CD4-positive, alpha-beta T cell treated with Interleukin-17A for 4 hours (primary cell): ENCODE data around the gene TBC1D22B.

ENCODE experiments used
- DNase-seq: peaks from one replicate; pipeline ENCODE4 v3.0.0-alpha.2; 2020; ENCODE audit warnings: mixed read lengths

The TBC1D22B gene, protein sequence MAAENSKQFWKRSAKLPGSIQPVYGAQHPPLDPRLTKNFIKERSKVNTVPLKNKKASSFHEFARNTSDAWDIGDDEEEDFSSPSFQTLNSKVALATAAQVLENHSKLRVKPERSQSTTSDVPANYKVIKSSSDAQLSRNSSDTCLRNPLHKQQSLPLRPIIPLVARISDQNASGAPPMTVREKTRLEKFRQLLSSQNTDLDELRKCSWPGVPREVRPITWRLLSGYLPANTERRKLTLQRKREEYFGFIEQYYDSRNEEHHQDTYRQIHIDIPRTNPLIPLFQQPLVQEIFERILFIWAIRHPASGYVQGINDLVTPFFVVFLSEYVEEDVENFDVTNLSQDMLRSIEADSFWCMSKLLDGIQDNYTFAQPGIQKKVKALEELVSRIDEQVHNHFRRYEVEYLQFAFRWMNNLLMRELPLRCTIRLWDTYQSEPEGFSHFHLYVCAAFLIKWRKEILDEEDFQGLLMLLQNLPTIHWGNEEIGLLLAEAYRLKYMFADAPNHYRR

DNA sequence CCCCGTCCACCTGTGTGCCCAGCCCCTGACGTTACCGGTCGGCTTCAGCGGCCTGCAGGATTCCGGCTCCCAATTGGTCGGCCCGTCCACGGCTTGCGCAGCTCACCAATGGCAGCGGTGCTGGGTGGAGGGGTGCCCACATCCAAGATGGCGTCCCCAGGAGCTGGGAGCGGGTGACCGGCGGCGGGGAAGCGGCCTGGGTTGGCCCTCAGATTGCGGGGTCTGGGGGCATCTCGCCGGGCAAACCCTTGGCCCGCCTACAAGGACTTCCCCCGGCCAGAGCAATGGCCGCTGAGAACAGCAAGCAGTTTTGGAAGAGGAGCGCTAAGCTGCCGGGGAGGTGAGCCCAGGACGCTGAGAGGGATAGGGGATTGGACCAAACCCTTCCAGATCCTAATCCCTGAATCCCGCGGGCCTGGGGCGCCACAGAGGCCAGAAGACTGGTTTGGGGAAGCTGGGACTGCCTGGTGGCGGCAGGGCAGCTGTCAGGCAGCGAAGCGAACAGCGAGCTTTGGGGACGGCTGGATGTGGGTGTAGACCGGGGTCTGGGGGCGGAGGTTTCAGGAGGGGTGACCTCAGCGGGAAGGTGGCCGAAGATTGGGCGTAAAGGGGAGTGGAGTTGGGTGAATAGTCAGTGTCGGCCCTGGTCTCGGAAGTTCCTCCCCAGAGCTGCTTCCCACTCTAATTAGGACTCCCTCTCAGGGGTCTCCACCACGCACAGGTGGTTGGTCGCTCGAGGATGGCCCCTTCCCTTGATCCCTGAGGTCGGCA, at the start of gene TBC1D22B, which contains the start of gene TMEM217:
TSS of gene TBC1D22B (plus strand) at position 139 of the 771 bp plus-strand sequence. CDS start at position 285, 146 bp downstream.
TSS of gene TMEM217 (minus strand) at position 511 of the 771 bp plus-strand sequence. CDS start 39,114 bp downstream, outside the sequence.
- DNase-seq: peak; percentile 96

DNA sequence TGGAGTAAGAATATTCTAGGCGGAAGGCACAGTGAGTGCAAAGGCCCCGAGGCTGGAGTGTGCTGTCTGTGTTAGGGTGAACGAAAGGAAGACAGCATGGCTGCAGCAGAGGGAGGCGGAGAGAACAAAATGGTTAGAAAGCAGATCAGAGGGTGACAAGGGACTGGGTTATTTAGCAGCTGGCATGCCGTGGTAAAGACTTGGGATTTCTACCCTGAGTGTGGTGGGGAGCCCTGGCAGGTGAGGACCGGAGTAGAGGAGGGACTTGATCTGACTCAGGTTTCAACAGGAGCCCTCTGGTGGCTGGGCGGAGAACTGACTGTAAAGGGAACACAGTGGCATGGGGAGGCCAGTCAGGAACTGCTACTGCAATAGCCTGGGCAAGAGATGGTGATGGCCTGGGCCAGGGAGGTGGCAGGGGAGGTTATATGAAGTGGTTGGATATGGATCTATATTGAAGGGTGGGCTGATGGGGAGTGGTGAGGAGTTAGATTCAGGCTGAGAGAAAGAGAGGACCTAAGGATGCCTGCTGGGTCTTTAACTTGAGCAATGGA, 49.6 kb upstream of the TBC1D22B start:
- peak; percentile 93 for DNase-seq

DNA sequence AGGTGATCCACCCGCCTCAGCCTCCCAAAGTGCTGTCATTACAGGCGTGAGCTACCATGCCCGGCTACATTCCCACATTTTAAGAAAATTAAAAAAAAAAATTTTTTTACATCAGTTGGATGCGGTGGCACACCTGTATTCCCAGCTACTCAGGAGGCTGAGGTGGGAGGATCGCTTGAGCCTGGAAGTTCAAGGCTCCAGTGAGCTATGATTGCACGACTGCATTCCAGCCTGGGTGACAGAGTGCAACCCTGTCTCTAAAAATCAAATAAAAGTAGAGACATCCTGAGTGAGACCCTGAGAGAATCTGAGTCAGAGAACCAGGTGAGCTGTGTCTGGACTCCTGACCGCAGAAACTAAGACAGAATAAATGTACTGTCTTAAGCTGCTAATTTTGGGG, 48.8 kb upstream of the TBC1D22B start:
- DNase-seq: no peak

DNA sequence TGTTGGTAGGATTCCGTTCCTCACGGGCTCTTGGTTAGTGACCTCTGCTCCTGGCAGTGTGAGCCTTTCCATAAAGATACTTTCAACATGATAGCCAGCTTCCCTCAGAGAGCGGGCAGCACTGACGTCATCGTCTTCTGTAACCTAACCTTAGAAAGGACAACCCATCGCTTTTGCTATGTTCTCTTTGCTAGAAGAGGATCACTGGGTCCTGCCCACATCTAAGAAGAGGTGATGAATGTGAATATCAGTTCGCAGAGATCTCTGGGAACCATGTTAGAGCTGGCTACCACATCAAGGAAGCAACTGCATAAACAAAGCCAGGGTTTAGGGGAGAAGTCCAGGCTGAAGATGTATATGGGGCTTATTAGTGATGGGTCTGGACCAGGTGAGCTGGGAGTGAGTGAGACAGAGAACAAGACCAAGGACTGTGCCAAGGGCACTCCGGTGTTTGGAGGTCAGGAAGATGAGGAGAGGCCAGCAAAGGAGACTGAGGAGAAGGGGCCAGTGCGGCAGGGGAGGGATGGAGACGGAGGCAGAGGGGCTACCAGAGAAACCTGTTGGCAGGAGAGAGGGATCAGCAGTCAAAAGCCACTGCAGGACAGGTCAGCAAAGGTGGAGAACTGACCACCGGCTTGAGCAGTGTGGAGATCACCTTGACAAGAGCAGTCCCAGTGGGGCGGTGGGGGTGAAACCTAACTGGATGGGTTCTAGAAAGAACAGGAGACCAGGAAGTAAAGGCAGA, 47.9 kb upstream of the TBC1D22B start:
- peak; percentile 77 for DNase-seq

DNA sequence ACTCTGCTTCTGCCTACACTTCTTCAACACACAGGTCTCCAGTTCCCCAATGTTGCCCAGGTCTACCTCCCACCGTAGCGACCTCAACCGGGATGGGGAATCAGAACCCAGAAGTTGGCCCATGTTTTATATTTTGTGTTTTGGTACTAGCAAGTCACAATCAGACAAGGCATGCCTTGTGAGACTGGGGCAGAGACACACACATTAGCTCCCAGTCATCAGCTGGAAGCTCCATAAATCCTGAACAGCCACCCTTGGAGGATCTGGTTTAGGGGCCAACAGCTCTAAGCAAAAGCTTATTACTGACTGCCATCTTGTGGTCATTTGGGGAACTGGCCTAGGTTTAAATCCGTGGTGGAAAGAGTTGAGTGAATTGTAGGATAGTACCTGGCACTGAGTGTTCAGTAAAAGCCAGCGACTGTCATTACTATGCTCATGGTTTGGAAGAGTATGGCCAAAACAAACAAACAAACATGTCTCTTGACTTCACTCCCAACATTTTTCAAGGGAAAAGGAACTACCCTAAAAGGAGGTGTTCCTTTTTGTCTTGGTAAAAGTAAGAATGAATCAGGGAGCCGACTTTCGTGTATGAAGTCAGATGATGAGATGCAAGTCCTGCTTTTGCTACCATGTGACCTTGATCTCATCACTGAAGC, 47.1 kb upstream of the TBC1D22B start:
- peak; percentile 85 for DNase-seq

DNA sequence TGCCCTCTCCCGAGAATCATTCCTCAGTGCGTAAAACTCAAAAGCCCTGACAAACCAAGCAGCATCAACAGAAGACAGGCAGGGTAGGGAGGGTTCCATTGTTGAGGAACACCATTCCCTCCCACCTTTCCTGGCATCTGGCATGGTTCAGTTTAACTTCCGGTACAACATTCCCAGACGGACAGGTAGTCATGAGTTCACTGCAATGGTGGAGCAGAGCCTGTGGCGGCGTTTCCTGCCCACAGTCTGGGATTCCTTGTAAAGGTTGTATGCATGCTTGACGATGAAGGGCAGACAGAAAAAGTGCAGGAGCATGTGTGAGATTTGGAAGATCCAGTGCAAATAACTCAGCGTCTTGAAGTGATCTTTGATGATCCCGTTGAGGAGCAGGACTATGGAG, 45.3 kb upstream of the TBC1D22B start:
- no peak for DNase-seq

DNA sequence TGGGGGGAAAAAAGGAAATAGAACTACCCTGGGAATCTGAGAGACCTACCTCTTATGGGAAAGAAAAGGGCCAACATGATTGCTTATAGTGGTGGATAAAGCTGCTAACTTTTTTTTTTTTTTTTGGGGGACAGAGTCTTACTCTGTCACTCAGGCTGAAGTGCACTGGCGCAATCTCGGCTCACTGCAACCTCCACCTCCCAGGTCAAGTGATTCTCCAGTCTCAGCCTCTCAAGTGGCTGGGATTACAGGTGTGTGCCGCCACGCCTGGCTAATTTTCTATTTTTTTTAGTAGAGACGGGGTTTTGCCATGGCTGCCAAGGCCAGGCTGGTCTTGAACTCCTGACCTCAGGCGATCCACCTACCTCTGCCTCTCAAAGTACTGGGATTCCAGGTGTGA, 39.5 kb upstream of the TBC1D22B start:
- DNase-seq: no peak

DNA sequence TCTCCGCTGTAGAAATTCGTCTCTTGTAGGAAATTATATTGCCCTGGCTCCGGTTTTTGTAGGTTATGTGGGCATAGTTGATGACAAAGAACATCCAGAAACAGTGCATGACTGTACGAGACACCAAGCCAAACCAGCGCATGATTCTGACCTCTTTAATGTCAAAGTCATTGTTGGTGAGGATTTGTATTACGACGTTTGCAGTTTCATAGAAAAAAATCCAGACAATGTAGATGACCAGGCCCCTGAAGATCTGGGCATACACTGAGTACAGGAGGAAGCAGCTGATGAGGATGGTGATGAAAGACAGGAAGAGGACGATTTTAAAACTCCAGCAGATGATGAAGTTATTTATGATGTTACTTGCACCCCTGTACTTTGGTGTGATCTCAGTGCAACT, 39.1 kb upstream of the TBC1D22B start:
- DNase-seq: no peak

DNA sequence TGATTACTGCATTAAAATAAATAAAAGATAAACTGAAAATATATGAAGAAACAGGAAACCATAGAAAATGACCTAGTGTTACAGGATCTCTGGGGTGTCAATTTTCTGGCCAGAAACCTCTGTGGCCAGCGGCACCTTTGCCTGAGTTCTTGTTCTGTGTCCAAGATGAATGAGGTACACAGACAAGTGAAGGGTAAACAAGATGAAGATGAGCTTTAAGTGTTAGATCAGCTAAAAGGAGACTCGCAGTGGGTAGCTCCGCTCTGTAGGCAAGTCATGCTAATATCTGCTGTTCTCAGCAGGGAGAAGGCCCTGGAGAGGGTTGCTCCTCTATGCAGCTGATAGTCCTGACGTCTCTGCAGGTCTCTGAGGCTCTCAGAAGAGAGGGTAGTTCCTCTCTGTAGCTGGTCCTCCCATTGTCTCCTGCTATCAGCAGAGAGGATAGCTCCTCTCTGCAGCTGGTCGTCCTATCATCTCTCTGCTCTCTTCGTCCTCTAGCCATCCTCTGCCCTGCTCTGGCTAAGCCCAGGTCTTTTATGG, 35.9 kb upstream of the TBC1D22B start:
- no peak for DNase-seq

DNA sequence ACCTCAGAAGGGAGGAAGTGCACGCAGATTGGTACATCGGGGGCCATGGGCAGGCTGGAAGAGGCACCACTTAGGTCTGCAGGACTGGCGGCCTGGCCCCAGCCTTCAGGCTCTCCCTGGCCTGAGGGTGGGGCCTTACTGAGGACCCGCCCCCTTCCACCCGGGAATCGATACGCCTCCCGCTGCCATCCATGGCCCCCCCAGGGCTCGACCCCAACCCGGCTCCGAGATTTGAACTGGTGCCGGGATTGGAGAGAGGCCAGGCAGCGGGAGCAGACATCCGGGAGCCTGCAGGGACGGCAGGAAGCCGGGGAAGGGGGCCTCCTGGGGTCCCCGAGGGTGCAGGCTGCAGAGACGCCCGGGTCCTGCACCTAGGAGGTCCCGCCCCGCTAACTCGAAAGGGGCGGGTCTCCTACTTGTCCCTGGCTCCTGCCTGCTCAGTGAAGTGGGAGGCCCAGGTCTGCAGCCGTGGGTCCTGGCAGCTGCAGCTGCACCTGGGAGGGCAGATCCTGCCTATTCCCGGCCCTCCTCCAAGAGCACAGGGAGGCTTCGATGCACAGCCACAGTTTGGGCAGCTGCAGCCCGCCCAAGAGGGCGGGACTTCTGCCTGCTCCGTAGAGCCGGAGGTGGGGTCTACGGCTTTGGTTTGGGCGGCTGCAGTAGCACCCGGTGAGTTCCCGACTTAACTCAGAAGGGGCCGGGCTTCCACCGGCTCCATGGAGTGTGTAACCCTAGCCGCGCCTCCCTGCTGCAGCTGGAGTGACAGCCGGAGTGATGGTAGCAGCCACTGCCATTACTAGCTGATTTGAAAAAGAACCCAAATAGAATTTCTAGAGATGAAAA, 35.2 kb upstream of the TBC1D22B start:
- DNase-seq: peak; percentile 82

DNA sequence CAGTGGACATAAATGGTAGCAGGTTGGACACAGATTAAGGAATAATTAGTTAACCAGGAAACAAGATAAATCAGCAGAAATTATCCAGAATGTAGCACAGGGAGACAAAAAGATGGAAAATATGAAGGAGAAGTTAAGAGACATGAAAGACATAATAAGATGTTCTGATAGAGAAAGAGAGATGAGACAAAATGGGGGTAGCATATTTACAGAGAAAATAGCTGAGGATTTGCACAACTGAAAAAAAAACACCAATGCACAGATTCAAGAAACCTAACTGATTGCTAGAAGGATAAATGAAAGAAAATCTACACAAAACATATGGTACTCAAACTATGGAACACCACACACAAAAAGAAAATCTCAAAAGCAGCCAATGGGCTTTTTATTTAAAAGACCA, 34.6 kb upstream of the TBC1D22B start:
- DNase-seq: no peak

DNA sequence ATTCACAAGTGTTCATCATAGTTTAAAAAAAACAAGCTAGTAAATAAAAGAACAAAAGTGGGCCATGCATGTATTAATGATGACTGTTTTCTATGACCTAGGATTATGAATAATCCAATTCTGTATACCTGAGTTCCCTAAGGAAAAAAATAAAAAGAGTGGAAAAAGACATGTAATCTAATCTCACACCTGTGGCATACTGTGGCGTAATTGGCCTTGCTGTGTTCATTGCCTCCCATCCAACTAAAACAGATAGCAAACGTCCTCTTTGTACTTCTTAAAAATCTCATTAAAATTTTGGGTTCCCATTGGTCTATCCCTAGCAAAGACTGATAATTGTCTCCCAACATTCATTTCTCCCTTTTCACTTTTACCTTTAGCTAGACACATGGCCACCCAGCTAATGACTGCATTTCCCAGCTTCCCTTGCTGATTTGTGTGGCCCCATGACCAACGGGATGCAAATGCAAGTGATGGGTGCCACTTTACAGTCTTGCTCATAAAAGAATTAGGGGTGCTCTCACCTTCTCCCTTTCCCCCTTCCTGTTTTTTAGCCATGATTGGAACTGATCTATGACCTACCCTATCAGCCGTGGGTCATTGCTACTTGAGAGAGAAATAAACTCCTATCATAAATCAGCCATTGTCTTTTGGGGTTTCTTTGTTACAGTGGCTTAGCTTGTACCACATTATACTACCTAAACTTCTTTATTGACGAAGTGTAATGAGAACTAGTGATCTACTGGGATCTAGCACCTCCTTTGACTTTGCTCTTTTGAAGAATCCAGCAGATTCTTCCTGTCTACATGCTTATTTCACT, 32.0 kb upstream of the TBC1D22B start:
- no peak for DNase-seq

DNA sequence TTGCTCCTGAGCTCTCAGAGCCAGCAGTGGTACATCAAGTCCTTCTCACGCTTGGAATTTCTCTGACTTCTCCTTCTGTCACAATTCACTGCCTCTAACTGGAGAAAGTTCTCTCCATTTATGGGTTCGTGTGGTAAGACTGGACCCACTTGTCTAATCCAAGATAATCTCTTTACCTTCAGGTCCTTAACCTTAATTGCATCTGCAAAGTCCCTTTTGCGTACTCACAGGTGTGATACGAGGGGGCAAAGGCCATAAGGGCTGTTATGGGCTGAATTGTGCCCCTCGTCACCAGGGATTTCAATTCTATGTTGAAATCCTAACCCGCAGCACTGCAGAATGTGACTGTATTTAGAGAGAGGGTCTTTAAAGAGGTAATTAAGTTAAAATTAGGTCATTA, 27.5 kb upstream of the TBC1D22B start:
- no peak for DNase-seq

DNA sequence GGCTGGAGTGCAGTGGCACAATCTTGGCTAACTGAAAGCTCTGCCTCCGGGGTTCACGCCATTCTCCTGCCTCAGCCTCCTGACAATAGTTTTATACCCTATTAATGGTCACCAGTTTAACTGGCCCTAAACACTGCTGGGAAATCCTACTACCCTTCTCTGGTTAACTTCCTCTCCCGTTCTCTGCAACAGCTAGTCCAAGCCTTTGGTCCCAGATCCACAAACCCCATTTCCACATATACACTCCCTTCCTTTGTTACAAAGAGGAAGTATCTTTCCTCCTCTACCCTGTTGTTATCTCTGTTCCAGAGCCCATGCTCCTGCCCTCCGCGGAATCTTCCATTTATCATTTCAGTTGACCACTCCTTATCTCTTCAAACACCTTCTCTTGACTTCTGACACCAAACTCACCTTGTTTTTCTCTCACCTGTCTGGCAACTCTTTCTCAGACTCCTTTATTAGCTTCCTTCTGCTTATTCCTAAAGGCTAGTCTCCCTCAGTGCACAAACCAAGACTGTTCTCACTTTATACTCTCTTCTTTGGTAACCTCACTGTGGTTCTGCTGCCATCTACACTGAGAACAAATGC, 25.0 kb upstream of the TBC1D22B start:
- no peak for DNase-seq

DNA sequence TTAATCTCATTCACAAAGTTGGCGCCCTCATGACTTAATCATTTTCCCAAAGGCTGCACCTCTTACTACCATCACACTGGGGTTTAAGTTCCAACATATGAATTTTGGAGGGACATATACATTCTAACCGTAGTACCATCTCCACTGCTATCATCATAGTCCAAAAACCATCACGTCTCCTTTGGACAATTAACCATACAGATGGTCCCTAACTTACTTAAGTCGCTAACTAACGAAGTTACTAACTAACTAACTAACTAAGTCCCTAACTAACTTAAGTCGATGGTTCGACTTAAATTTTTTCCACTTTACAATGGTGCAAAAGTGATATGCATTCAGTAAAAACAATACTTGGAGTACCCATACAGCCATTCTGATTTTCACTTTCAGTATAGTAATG, 24.0 kb upstream of the TBC1D22B start:
- no peak for DNase-seq

DNA sequence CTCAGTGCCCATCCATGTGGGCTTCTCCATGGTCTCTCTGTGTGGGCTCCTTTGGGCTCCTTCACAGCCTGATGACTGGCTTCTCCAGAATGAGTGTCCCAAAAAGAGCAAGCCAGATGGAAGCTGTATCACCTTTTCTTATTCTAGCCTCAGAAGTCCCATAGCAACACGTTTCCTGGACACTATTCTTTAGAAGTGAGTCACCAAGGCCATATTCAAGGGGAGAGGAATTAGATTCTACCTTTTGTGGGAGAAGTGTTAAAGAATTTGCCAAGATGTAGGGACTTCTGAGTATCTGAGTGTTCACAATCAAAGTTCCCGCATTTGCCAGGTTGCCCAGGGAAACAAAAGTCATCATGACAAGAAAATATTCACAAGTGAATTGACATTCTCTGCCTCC, 20.7 kb upstream of the TBC1D22B start:
- DNase-seq: no peak

DNA sequence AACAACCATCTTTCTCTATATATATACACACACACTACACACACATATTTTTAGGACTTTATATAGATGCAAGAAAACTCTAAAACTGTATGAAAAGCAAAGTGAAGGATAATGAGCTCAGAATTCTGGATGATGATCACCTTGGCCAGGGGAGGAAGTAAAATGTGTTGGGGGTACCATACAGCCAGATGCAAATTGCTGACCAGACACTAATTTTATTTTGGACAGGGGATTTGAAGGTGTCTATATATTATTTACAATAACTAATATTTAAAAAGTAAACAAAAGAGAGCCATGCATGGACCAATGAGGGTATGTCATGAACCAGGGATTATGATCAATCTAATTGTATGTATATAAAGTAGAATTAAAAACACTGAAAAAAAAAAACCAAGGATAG, 19.8 kb upstream of the TBC1D22B start:
- no peak for DNase-seq

DNA sequence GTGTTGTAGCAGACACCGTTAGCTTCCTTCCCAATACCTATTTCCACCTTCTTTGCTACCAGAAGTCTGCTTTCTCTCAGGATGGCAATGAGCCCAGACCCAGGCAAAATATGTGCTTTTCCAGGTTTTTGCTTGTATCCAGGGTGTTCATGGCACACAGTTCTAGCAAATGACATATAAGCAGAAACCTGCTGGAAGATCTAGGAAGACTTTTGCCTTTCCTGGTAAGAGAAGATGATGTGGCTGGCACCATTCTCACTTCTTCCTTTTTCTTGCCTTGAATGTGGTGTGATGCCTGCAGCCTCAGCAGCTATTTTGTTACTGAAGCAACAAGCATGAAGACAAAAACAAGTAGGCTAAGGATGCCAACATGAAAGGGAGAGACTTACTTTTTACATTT, 19.2 kb upstream of the TBC1D22B start:
- DNase-seq: no peak

DNA sequence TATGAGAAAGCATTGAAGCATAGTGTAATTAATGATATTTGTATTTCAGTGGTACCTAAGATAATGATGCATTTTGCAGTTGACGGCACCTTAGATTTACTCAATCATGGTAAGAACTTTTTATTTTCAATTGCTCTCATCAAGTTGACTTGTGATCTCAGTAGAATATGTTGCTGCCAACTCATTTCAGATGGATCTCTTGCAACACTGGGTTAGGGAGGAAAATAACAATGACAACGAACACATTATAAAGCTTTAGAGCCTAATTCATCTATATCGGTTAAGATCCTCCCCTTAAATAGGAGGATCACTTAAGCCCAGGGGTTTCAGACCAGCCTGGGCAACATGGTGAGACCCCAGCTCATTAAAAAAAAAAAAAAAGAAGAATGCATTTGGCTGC, 18.0 kb upstream of the TBC1D22B start:
- DNase-seq: no peak
